ENCODE measurements around the gene MOGAT2. TPM values are rescaled to one million over a fixed set of nuclear protein-coding genes. Genes with fewer than 3 reads are reported as not detected.

The MOGAT2 gene
- polyA plus RNA-seq, 1 of the 3 experiments (the other 2 are of a cell fraction): 0.03 TPM

GRCh38 chr11:75691804-75692203 is 25.8 kb upstream of the MOGAT2 start (continued):
- TF ChIP-seq, protein P1, sequence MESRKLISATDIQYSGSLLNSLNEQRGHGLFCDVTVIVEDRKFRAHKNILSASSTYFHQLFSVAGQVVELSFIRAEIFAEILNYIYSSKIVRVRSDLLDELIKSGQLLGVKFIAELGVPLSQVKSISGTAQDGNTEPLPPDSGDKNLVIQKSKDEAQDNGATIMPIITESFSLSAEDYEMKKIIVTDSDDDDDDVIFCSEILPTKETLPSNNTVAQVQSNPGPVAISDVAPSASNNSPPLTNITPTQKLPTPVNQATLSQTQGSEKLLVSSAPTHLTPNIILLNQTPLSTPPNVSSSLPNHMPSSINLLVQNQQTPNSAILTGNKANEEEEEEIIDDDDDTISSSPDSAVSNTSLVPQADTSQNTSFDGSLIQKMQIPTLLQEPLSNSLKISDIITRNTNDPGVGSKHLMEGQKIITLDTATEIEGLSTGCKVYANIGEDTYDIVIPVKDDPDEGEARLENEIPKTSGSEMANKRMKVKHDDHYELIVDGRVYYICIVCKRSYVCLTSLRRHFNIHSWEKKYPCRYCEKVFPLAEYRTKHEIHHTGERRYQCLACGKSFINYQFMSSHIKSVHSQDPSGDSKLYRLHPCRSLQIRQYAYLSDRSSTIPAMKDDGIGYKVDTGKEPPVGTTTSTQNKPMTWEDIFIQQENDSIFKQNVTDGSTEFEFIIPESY (IDR thresholded peaks at IDR 0.05; ENCODE audit: borderline replicate concordance, low read depth): no peak
- TF ChIP-seq NFIC (IDR thresholded peaks at IDR 0.05; ENCODE audit: borderline replicate concordance): no peak
- no peak for TF ChIP-seq YY1 (IDR thresholded peaks at IDR 0.05; ENCODE audit: low read depth)

- Histone ChIP-seq H3K4me2 (no peak overlapping the region), H3K27ac (ENCODE audit: low read depth in 2 of 2, low read length in 1 of 2) (no peak overlapping the region), H3K9me3 (no peaks in the 10 kb centered on the region), H3K9ac (no peak overlapping the region), H3K4me1 (ENCODE audit: control insufficient read depth in 1 of 2, insufficient read depth in 2 of 2, low read depth in 1 of 2, low read length in 1 of 2) (no peaks in the 10 kb centered on the region; a peak in 1 of 4 replicates), H2AFZ (ENCODE audit: low read depth) (no peak overlapping the region), H3K4me3 (ENCODE audit: low read depth in 2 of 2, low read length in 1 of 2) (no peak overlapping the region), H4K20me1 (ENCODE audit: insufficient read depth) (no peaks in the 10 kb centered on the region), H3K9me2 (no peaks in the 10 kb centered on the region), H3F3A (replicated peaks; ENCODE audit: insufficient read depth) (no peaks in the 10 kb centered on the region), H3K79me2 (ENCODE audit: insufficient read depth) (no peaks in the 10 kb centered on the region), H3K36me3 (replicated peaks in 1 of 2; ENCODE audit: control insufficient read depth in 1 of 2, insufficient read depth in 2 of 2, low read length in 1 of 2) (no peaks in the 10 kb centered on the region), H3K27me3 (ENCODE audit: insufficient read depth) (no peaks in the 10 kb centered on the region)
- TF ChIP-seq POLR2AphosphoS5 (IDR thresholded peaks at IDR 0.05; ENCODE audit: low read depth, low read length): no peak
- TF ChIP-seq JUND (IDR thresholded peaks at IDR 0.05): no peak
- TF ChIP-seq, protein P2, sequence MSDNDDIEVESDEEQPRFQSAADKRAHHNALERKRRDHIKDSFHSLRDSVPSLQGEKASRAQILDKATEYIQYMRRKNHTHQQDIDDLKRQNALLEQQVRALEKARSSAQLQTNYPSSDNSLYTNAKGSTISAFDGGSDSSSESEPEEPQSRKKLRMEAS (IDR thresholded peaks at IDR 0.05; ENCODE audit: low read depth): no peak
- TF ChIP-seq CHD2 (IDR thresholded peaks at IDR 0.05; ENCODE audit: low read length, partially characterized antibody): no peak
- no peak for TF ChIP-seq NFIC (IDR thresholded peaks at IDR 0.05; ENCODE audit: borderline replicate concordance)
- no peak for TF ChIP-seq ELF1 (IDR thresholded peaks at IDR 0.05)
- TF ChIP-seq, protein P3, sequence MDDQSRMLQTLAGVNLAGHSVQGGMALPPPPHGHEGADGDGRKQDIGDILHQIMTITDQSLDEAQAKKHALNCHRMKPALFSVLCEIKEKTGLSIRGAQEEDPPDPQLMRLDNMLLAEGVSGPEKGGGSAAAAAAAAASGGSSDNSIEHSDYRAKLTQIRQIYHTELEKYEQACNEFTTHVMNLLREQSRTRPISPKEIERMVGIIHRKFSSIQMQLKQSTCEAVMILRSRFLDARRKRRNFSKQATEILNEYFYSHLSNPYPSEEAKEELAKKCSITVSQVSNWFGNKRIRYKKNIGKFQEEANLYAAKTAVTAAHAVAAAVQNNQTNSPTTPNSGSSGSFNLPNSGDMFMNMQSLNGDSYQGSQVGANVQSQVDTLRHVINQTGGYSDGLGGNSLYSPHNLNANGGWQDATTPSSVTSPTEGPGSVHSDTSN (IDR thresholded peaks at IDR 0.05): no peak
- no peak for TF ChIP-seq FOSL2 (IDR thresholded peaks at IDR 0.05; ENCODE audit: borderline replicate concordance, low read depth)
- TF ChIP-seq TEAD4 (IDR thresholded peaks at IDR 0.05; ENCODE audit: borderline replicate concordance, insufficient read depth): no peak
- TF ChIP-seq GABPA (IDR thresholded peaks at IDR 0.05; ENCODE audit: low read depth): no peak
- ChIA-PET POLR2A (interaction anchor here (0.6 kb wide), 1 partner anchor 569 kb away, joined by 3 read pairs; no protein-coding TSS in a partner anchor), CTCF (interaction anchor here (1.0 to 1.8 kb wide), 4 partner anchors 8 to 100 kb away, joined by 3 to 7 read pairs (median 4); no protein-coding TSS in a partner anchor)
- DNase-seq: no peak
- 57% methylated on average over 4 of the region's 4 CpGs for WGBS (ENCODE audit: low lambda C conversion rate)
Observed at GRCh38 chr11:75697906-75698581, 19.6 kb upstream of the MOGAT2 start.

DNA sequence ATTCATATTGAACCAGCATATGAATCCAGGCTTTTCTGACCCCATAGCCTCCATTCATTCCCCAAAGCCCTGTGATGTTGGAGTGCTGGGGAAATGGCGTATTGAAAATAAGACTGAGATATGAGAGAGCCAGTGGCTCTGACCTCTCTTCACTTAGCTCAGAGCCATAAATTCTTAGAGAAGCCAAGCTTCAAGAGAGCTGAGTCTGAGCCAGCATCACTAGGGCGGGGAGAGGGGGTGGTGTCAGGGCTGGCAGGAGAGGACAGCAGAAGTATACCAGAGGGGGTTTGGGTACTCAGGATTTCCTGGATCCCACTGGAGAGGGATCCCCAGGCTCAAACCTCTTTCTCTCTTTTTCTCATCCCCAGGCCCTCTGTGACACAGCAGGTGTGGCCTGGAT is 16.7 kb upstream of the MOGAT2 start:
- Histone ChIP-seq H3K27me3 (ENCODE audit: insufficient read depth) (no peaks in the 10 kb centered on the region), H3K27ac (ENCODE audit: low read depth in 2 of 2, low read length in 1 of 2) (no peak overlapping the region), H3K79me2 (ENCODE audit: insufficient read depth) (no peaks in the 10 kb centered on the region), H4K20me1 (ENCODE audit: insufficient read depth) (no peaks in the 10 kb centered on the region), H3K4me3 (ENCODE audit: low read depth in 2 of 2, low read length in 1 of 2) (no peak overlapping the region), H2AFZ (ENCODE audit: low read depth) (no peak overlapping the region), H3K9ac (no peak overlapping the region), H3K4me2 (no peak overlapping the region), H3K4me1 (ENCODE audit: control insufficient read depth in 1 of 2, insufficient read depth in 2 of 2, low read depth in 1 of 2, low read length in 1 of 2) (peaks cover 0 to under 1% of the 10 kb centered on the region in 2 experiments; a peak in 1 of 4 replicates), H3K9me2 (no peaks in the 10 kb centered on the region), H3K9me3 (no peaks in the 10 kb centered on the region), H3F3A (replicated peaks; ENCODE audit: insufficient read depth) (no peaks in the 10 kb centered on the region), H3K36me3 (replicated peaks in 1 of 2; ENCODE audit: control insufficient read depth in 1 of 2, insufficient read depth in 2 of 2, low read length in 1 of 2) (no peaks in the 10 kb centered on the region)
- WGBS (ENCODE audit: low lambda C conversion rate): 80% methylated on average over 2 of the region's 2 CpGs
- no peak for DNase-seq
- ChIA-PET POLR2A (no interaction called here), CTCF (no interaction called here)
- TF ChIP-seq TEAD4 (IDR thresholded peaks at IDR 0.05; ENCODE audit: borderline replicate concordance, insufficient read depth): no peak
- no peak for TF ChIP-seq MXI1 (IDR thresholded peaks at IDR 0.05; ENCODE audit: low read depth, low read length)
- no peak for TF ChIP-seq GATA2 (CRISPR knock-in tag; IDR thresholded peaks at IDR 0.05)
- no peak for TF ChIP-seq ELF1 (IDR thresholded peaks at IDR 0.05)
- no peak for TF ChIP-seq FOXM1 (IDR thresholded peaks at IDR 0.05; ENCODE audit: low read depth)
- no peak for TF ChIP-seq YY1 (IDR thresholded peaks at IDR 0.05; ENCODE audit: low read depth)
- TF ChIP-seq, protein P4, sequence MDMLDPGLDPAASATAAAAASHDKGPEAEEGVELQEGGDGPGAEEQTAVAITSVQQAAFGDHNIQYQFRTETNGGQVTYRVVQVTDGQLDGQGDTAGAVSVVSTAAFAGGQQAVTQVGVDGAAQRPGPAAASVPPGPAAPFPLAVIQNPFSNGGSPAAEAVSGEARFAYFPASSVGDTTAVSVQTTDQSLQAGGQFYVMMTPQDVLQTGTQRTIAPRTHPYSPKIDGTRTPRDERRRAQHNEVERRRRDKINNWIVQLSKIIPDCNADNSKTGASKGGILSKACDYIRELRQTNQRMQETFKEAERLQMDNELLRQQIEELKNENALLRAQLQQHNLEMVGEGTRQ (IDR thresholded peaks at IDR 0.05; ENCODE audit: borderline replicate concordance, low read depth, low read length): no peak
- no peak for TF ChIP-seq GABPA (IDR thresholded peaks at IDR 0.05; ENCODE audit: low read depth)
- TF ChIP-seq, protein P3 (IDR thresholded peaks at IDR 0.05): no peak
- no peak for TF ChIP-seq FOXJ3 (CRISPR knock-in tag; IDR thresholded peaks at IDR 0.05)
- no peak for TF ChIP-seq TCF12 (IDR thresholded peaks at IDR 0.05)
- TF ChIP-seq RCOR1 (IDR thresholded peaks at IDR 0.05; ENCODE audit: low read length): no peak
- no peak for TF ChIP-seq RAD21 (IDR thresholded peaks at IDR 0.05; ENCODE audit: low read length)
- no peak for TF ChIP-seq POLR2AphosphoS5 (IDR thresholded peaks at IDR 0.05; ENCODE audit: low read depth, low read length)
- TF ChIP-seq, protein P2 (IDR thresholded peaks at IDR 0.05; ENCODE audit: low read depth): no peak

Data from SK-N-SH (cell line).